Loucy (cell line): ENCODE data around the gene ARID2.

ENCODE experiments used
- CTCF ChIP-seq: fragments of 200-600 bp; sonication (generic); conservative IDR thresholded peaks from 2 replicates; pipeline ENCODE4 v1.5.1; 2014; ENCODE audit warnings: mild to moderate bottlenecking, antibody characterized with exemption, low read length
- EZH2phosphoT487 ChIP-seq: fragments of 200-600 bp; IDR thresholded peaks from 2 replicates; pipeline ENCODE4 v1.6.1; 2018; ENCODE audit warnings: antibody characterized with exemption, mild to moderate bottlenecking, moderate library complexity, borderline replicate concordance

GRCh38 chr12:45879363-45879895 lies 149.9 kb downstream of the ARID2 start:
- TF ChIP-seq CTCF (no peak), EZH2phosphoT487 (no peak)
